Left kidney (tissue), 2 donors: ENCODE data around the gene SGMS1. TPM values are rescaled to one million over a fixed set of nuclear protein-coding genes. Genes with fewer than 3 reads are reported as not detected.
"Not testable (repeated sequence)": the region's sequence is repeated elsewhere in the genome, so short reads cannot be mapped to it uniquely, and the experiment has no call there.

Source experiments
- DNase-seq: peaks from one replicate; pipeline ENCODE4 v3.0.0-alpha.2; 2013
- polyA plus RNA-seq: library from polyadenylated mRNA; unstranded; fragments of 120-200 nt; gene quantifications from one replicate; pipeline ENCODE4 v1.2.1, GENCODE V29; 2013; ENCODE audit not compliant: insufficient read length

Gene SGMS1
- polyA plus RNA-seq, 1 donor: 51.9 TPM

DNA sequence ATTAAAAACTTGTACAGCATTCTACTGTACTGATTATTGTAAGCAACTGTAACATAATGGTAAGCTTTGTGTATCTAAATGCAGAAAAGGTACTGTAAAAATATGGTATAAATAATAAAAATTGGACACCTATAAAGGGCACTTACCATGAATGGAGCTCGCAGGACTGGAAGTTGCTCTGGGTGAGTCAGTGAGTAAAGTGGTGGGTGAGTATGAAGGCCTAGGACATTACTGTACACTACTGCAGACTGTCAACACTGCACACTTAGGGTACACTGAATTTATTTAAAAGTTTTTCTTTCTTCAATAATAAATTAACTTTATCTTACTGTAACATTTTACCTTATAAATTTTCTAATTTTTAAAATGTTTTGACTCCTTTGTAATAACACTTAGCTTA, 253.8 kb downstream of the SGMS1 start:
- no peak for DNase-seq

DNA sequence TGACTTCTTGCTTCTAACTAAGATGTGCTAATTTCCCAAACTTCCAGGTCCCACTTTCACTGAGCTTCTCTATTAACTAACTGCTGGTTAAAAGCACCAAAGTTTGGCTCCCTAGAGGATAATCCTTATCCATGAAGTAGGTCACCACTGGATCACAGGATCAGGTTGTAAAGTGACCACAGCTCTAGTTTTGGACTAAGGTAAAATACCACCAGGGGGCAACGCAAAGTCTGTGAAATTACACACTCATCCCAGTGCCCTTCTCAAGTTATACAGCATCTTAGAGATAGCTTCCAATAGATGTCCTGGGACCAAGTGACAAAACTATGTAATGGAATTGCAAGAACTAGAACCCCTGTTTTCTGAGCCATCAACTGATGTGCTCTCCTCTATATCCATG, 256.0 kb downstream of the SGMS1 start:
- no peak for DNase-seq

DNA sequence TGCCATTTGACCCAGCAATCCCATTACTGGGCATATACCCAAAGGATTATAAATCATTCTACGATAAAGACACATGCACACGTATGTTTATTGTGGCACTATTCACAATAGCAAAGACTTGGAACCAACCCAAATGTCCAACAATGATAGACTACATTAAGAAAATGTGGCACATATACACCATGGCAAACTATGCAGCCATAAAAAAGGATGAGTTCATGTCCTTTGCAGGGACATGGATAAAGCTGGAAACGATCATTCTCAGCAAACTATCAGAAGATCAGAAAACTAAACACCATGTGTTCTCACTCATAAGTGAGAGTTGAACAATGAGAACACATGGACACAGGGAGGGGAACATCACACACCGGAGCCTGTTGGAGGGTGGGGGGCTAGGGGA, 257.3 kb downstream of the SGMS1 start:
- DNase-seq: not testable (repeated sequence)

DNA sequence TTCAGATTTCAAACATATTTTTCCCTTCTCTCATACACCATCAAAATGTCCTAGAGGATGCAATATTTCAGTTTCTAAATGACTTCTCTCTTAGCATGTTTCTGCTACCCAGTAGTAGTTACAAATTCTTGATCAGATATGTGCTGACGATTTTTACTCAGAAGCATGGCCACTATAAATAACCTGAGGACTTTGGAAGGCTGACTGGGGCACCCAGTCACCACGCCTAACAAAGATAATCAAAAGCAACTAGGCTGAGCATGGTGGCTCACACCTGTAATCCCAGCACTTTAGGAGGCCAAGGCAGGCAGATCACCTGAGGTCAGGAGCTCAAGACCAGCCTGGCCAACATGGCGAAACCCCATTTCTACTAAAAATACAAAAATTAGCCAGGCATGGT, 259.0 kb downstream of the SGMS1 start:
- not testable (repeated sequence) for DNase-seq

DNA sequence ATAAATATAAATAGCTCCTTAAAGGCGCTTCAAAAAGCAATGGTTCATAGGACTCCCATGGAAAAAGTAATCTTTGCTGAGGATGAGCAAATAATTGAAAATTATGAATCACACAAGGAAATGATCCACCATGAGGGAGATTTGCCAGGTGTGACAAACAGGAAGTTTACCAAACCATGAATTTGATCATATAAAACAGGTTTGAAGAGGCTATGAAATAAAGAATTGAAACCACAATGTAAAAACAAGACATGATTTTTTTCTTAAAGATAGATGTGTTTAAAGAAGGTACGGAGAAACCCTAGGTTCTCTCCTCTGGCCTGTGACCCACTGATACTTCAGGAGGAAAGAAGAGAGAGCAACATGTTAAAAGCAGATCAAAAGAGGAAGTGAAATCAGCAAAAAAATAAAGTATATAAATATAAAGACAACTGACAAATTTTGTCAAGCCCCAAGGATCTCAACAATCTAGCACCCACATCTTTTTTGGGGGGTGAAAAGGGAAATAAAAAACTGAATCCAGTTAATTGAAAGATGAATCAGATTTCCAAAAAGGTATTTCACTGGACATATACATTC, 261.1 kb downstream of the SGMS1 start:
- no peak for DNase-seq

DNA sequence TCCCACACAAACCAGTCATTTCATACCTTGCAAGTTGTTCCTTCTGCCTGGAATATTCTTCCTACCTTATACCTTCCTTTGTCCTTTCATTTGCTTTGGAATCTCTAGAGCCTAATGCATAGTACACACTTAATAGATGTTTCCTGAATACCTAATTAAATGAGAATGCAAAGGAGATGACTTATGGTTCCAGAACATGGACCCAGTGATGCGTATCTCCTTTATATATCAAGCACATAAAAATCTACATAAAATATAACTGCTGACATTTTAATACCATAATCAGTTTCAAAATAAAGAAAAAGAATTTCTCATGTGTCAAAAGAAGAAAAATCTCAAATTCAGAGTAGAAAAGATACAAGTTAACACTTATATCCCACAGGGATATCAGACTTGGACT, 261.8 kb downstream of the SGMS1 start:
- no peak for DNase-seq

DNA sequence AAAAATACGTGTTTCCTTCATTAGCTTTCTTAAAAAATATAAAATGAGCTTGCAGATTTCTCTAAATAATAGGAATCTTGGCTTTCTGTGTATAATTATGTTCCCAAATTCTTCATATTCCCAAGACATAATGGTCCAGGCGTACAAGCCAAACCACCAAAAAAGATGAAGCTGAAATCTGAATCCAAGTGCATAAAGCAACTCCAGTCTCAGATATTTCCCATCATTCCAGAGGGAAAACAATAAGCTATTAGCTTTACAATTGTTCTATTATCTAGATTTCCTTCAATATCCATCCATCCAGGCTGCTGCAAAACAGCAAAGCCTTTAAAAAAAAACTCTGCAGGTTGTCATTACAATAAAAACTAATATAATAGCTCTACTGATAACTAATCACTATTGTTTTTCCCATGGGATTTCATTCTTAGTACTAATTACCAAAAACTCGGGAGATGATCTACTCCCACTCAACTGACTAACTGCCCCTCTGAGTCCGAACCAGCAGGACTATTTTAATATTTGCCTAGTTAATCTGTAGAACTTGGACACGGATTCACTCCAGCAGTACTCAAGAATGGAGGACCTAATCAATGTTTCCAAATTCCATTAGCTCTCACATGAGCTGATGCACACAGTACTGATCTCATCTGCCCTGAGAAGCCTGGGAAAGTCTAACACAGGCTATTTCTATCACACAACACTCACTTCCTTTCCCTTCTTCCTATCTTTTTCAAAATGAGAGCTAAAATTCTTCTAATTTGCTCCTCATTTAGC, 263.5 kb downstream of the SGMS1 start:
- no peak for DNase-seq

DNA sequence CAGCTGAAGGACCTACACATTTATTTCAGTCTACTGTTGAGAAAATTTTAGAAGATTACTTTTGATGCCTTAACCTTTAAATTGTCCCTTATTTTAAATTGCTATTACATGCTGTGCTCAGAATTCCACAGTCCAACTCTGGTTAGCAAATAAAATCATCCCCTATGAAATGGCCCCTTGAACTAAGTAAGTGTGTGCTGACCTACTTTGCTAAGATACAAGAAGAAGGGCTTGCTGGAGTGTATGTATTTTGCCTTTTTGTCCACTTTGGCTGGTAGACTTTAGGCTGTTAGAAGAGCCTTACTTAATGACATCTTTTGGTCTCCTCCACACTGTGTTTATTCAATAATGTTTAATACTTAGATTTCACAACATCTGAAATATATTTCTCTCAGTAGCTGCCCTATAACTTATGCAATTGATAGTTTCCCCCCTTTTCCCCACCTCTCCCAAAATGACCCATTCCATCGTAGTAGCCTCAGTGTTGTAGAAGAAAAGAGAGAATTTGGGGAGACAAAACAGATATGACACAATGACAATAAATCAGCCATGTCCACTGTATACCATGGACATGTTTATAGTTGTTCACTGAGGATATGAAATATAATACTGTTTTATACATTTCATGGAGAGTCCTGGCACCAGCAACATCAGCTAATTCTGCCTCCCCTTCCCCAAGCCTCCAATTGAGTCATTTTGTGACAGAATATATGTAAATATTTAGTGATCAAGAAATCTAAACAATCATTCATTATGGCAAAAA, 264.6 kb downstream of the SGMS1 start:
- no peak for DNase-seq

DNA sequence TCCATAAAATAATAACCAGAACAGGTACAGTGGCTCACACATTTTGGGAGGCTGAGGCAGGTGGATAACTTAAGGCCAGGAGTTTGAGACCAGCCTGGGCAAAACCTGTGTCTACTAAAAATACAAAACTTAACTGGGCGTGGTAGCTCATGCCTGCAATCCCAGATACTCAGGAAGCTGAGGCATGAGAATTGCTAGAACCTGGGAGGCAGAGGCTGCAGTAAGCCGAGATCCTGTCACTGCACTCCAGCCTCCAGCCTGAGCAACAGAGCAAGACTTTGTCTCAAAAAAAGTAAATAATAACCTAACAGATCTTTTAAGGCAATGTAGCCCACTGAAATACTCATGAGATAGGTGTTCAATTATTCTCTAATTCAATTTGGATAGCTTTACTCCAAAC, 265.3 kb downstream of the SGMS1 start:
- DNase-seq: no peak

DNA sequence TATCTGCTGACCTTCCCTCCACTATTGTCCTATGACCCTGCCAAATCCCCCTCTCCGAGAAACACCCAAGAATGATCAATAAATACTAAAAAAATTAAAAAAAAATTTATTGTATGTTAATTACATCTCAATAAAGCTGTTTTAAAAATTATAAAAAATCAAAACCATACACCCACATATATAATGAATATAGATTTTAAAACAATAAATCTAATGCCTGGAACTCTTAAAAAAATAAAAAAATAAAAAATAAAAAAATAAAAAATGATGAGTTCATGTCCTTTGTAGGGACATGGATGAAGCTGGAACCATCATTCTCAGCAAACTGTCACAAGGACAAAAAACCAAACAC, 267.3 kb downstream of the SGMS1 start:
- not testable (repeated sequence) for DNase-seq

DNA sequence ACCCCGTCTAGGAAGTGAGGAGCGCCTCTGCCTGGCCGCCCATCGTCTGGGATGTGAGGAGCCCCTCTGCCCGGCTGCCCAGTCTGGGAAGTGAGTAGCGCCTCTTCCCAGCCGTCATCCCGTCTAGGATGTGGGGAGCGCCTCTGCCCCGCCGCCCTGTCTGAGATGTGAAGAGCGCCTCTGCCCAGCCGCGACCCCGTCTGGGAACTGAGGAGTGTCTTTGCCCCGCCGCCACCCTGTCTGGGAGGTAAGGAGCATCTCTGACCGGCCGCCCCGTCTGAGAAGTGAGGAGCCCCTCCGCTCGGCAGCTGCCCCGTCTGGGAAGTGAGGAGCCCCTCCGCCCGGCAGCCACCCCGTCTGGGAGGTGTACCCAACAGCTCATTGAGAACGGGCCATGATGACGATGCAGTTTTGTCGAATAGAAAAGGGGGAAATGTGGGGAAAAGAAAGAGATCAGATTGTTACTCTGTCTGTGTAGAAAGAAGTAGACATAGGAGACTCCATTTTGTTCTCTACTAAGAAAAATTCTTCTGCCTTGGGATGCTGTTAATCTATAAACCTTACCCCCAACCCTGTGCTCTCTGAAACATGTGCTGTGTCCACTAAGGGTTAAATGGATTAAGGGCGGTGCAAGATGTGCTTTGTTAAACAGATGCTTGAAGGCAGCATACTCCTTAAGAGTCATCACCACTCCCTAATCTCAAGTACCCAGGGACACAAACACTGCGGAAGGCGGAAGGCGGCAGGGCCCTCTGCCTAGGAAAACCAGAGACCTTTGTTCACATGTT, 267.9 kb downstream of the SGMS1 start:
- not testable (repeated sequence) for DNase-seq

DNA sequence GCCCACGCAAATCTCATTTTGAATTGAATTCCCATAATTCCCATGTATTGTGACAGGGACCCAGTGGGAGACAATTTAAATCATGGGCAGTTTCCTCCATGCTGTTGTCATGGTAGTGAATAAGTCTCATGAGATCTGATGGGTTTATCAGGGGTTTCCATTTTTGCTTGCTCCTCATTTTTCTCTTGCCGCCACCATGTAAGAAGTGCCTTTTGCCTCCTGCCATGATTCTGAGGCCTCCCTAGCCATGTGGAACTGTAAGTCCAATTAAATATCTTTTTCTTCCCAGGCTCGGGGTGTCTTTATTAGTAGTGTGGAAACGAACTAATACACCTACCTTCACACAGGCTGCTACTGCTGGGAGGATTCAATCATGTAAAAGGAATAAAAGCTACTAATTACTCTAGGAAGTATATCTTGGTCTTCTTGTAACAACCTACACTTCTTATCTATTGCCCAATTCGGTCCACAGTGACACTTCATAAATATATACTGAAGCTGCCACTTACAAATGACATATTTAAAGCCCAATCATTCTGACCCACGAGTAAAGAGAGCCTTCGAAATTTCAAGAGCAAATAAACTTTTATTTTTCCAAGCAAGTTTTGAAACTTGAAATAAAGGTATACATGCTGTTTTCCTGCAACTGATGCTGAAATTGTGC, 272.1 kb downstream of the SGMS1 start:
- no peak for DNase-seq

DNA sequence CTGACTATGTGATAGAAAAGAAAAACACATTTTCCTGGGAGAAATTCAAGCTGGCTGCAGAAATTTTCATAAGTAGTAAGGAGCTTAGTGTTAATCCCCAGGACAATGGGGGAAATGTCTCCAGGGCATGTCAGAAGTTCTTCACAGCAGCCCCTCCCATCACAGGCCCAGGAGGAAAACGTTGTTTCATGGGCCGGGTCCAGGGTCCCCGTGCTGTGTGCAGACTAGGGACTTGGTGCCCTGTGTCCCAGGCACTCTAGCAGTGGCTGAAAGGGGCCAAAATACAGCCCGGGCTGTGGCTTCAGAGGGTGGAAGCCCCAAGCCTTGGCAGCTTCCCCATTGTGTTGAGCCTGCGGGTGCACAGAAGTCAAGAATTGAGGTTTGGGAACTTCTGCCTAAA, 273.4 kb downstream of the SGMS1 start:
- no peak for DNase-seq

DNA sequence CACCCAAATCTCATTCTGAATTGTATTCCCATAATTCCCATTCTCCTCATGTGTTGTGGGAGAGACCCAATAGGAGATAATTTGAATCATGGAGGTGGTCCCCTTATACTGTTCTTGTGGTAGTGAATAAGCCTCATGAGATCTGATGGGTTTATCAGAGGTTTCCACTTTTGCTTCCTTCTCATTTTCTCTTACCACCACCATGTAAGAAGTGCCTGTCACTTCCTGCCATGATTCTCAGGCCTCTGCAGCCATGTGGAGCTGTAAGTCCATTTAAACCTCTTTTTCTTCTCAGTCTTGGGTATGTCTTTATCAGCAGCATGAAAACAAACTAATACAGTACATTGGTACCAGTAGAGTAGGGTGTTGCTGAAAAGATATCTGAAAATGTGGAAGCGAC, 274.2 kb downstream of the SGMS1 start:
- no peak for DNase-seq

DNA sequence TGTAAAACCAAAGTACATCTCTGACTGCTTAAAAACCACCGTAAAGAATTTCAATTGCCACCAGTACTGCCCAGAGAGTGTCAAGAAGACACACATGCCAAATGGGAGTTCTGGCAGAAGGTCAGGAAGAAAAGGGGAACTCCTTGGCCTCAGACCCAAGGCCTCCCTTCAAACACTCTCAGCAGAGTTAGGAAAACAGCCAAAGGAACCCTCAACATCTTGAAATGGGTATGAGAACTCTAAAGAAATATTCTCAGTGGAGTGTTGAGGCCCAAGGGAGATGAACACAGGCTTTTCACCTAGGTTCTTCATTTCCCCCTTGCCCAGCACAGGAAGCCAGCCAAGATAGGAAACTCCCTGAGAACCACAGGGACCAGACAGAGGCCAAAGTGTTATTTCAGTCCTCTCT, 276.4 kb downstream of the SGMS1 start:
- no peak for DNase-seq

DNA sequence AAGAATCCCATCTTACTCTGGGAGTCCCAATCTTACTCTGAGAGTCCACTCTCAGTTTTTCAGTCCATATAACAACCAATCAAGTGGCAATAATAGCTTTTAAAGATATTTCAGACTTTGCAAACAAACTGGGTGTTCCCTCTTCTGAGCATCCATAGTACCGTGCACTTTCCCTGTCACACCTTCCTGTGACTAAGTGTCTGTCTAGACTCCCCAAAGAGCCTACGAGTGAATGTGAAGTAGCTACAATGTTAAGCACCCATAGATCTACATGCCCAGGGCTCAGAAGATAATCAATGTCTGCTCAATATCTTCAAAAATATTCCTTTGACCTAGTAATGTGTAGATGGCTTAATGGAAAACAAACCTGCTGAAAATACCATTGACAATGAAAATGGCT, 276.8 kb downstream of the SGMS1 start:
- DNase-seq: no peak

DNA sequence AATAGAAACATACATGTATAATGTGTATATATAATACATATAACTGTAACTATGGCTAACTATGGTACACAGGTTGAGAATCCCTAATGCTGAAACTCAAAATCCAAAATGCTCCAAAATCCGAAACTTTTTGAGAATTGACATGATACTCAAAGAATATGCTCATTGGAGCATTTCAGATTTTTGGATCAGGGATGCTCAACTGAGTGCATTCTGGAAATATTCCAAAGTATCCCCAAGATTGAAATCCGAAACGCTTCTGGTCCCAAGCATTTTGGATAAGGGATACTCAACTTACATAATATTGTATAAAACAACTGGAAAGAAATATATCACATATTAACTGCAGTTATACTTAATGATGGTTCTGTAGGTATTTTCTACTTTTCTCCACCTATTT, 278.2 kb downstream of the SGMS1 start:
- no peak for DNase-seq

DNA sequence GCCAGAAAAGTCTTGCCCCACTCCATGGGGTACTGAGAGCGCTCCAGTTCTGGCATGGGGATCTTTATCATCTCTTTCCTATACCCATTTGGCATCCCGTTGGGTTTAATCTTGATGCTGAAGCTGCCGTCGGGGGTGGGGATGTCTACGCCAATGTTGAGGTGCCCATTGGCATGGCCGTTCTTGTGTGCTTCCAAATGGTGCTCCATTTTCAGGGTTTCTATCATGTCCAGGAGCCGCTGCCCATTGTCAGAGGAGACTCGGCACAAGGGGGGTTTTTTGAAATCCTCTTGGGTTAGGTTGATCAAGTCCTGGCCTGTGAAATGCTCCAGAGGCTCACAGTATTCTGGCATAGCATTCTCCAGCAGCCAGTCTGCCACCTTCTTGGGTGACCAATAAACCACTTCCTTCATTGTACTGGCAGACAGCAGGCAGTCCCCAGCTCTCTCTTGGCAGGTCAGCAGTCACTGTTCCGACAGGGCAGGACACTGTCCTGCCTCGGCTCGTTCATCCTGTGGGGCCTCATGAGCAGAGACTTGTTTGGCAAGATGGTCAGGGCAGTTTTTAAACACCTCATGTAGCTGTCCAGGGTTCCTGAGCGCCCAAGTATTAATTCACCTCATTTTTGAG, 279.9 kb downstream of the SGMS1 start:
- no peak for DNase-seq

DNA sequence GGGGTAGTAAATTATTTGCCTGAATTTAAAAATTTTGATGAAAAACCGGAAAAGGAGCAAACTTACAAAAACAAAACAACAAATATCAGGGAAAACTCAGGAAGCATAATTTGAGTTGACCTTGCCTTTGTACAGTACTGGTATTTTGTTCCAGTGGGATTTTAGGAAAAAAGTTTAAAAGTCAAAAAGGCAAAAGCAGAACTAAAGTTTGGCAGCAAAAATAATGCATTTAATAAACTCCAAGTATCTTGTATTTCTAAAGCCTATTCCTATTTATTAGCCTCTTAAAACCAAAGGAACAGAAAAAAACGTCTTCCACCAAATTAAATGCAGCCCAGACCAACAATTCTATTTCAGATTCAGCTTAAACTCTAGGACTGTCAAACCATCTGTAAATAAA, 281.8 kb downstream of the SGMS1 start:
- DNase-seq: no peak

DNA sequence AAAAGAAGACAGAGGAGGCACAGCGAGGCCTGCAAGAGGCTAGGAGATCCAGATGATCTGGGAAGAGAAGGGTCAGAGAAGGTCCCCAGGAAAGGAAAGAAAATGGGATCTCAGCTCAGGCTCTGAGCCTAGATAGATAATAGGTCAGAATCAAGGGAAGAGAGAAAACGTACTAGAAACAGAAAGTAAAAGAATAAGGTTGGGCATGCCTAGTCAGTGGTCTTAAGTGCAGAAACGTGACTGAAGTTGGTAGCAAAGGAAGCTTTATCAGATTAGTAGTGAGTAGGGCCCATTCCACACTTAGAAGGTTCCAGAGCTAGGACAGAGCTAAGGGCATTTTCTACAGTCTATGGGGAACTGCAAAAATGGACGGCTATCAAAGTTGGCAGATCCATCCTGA, 287.6 kb downstream of the SGMS1 start:
- no peak for DNase-seq

DNA sequence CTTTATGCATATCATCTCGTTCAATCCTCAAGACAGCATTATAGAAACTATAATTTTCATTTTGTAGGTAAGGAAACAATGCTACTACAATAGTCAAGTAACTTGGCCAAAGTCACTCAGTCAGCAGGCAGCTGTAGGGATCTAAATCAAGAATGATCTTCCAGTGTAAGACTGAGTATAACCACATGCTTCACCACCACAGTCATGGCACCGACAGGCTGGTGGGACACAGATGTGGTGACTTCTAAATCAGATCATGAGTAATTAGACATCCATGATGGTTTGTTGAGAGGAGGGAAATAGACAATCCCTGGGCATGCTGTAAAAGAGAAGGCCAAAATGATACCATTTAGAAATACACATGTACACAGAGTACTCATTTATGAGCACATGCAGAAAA, 288.4 kb downstream of the SGMS1 start:
- no peak for DNase-seq

DNA sequence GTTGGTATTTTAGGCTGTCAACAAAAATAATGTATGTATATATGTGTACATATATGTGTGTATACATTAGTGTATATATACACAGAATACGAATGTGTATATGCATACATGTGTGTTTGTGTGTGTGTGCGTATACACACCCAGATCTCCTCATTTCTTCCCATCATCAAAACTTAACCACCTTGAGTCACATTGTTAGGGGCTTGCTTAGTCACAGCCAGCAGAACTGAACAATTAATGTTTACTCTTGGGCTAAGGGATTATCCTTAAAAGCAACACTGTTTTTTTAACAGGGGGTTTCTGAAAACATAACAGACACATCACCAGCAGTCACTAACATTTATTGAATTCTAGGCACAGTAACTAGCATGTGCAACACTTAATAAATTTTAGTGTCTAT, 289.5 kb downstream of the SGMS1 start:
- no peak for DNase-seq
